IMR-90 (cell line): Measurements from ENCODE around the gene TOGARAM1. TPM values are rescaled to one million over a fixed set of nuclear protein-coding genes. Genes with fewer than 3 reads are reported as not detected.

Experiments
- ATAC-seq: fragments of 200-7000 bp; cut with Tn5 transposase; 2 replicates; pipeline ENCODE4 v1.9.1; 2020; ENCODE audit warnings: low read depth, mild to moderate bottlenecking, moderate library complexity
- BruUV-seq: library from RNA; stranded (reverse); fragments of 400-500 nt; replicated peaks from 2 replicates; lab custom pipeline; 2021; lab: Mats Ljungman, UMichigan
- CTCF ChIA-PET: fragments of 300-600 bp; formaldehyde crosslinking; extraction: SDS; loops from one replicate; lab custom pipeline; 2021; ENCODE audit warnings: antibody characterized with exemption; lab: Yijun Ruan, JAX
- POLR2A ChIA-PET: fragments of 300-600 bp; sonication (Branson Sonifier 250); formaldehyde crosslinking; loops from one replicate; lab custom pipeline; 2022; ENCODE audit warnings: antibody characterized with exemption; ENCODE audit not compliant: unreplicated experiment; lab: Charles Lee
- DNase-seq: peaks from one replicate; pipeline ENCODE4 v3.0.0; 2013
- H2AFZ ChIP-seq: replicated peaks from 2 replicates; pipeline ENCODE3; 2013; ENCODE audit warnings: low read length, mild to moderate bottlenecking; ENCODE audit not compliant: poor library complexity
- H2AK5ac ChIP-seq: 2 replicates; pipeline ENCODE4 v1.6.1; 2013; ENCODE audit warnings: low read depth, low read length, inconsistent platforms
- H2AK9ac ChIP-seq: replicated peaks from 2 replicates; pipeline ENCODE3; 2013; ENCODE audit warnings: mild to moderate bottlenecking, low read depth, low read length, moderate library complexity; ENCODE audit not compliant: poor library complexity
- H2BK120ac ChIP-seq: 2 replicates; pipeline ENCODE4 v1.6.1; 2013; ENCODE audit warnings: low read depth, low read length, inconsistent platforms
- H2BK15ac ChIP-seq: 3 replicates; pipeline ENCODE4 v1.6.1; 2013; ENCODE audit warnings: low read depth, low read length, inconsistent platforms
- H2BK20ac ChIP-seq: 2 replicates; pipeline ENCODE4 v1.6.1; 2013; ENCODE audit warnings: low read depth, mild to moderate bottlenecking, inconsistent platforms, low read length, moderate library complexity
- H2BK5ac ChIP-seq: 2 replicates; pipeline ENCODE4 v1.6.1; 2013; ENCODE audit warnings: mild to moderate bottlenecking, low read depth, low read length, inconsistent platforms; ENCODE audit not compliant: poor library complexity, severe bottlenecking
- H3K14ac ChIP-seq: replicated peaks from 2 replicates; pipeline ENCODE4 v1.6.1; 2013; ENCODE audit warnings: low read depth, low read length, inconsistent platforms
- H3K18ac ChIP-seq: 2 replicates; pipeline ENCODE4 v1.6.1; 2013; ENCODE audit warnings: low read depth, low read length, control low read depth
- H3K23ac ChIP-seq: 2 replicates; pipeline ENCODE4 v1.6.1; 2013; ENCODE audit warnings: low read depth, low read length, inconsistent platforms
- H3K27ac ChIP-seq: 2 replicates; pipeline ENCODE4 v1.5.1; 2013; ENCODE audit warnings: mild to moderate bottlenecking, control low read depth, low read length; ENCODE audit not compliant: insufficient read depth
- H3K27me3 ChIP-seq: 2 replicates; pipeline ENCODE4 v1.6.1; 2013; ENCODE audit warnings: low read length; ENCODE audit not compliant: control insufficient read depth, insufficient read depth
- H3K36me3 ChIP-seq: 2 replicates; pipeline ENCODE4 v1.6.1; 2013; ENCODE audit warnings: low read length, mixed read lengths; ENCODE audit not compliant: control insufficient read depth, insufficient read depth
- H3K4ac ChIP-seq: 2 replicates; pipeline ENCODE4 v1.6.1; 2013; ENCODE audit warnings: low read depth, low read length, inconsistent platforms
- H3K4me1 ChIP-seq: 2 replicates; pipeline ENCODE4 v1.6.1; 2013; ENCODE audit warnings: low read length, mixed read lengths; ENCODE audit not compliant: control insufficient read depth, insufficient read depth
- H3K4me2 ChIP-seq: 2 replicates; pipeline ENCODE4 v1.6.1; 2013; ENCODE audit warnings: low read depth, mild to moderate bottlenecking, control low read depth, low read length, moderate library complexity
- H3K4me3 ChIP-seq: 2 replicates; pipeline ENCODE4 v1.5.1; 2013; ENCODE audit warnings: low read depth, mild to moderate bottlenecking, control low read depth, low read length, moderate library complexity; ENCODE audit not compliant: insufficient read depth
- H3K56ac ChIP-seq: 2 replicates; pipeline ENCODE4 v1.6.1; 2013; ENCODE audit warnings: low read length, inconsistent platforms; ENCODE audit not compliant: insufficient read depth; ENCODE audit errors: extremely low read depth
- H3K79me1 ChIP-seq, 2 experiments: 2 replicates each; pipeline ENCODE4 v1.6.1; 2013; ENCODE audit warnings: low read length in 2 of 2, inconsistent platforms in 1 of 2, low read depth in 1 of 2
- H3K9ac ChIP-seq: 2 replicates; pipeline ENCODE4 v1.6.1; 2013; ENCODE audit warnings: low read depth, low read length, control low read depth
- H3K9me1 ChIP-seq: 2 replicates; pipeline ENCODE4 v1.6.1; 2013; ENCODE audit warnings: low read length, inconsistent platforms; ENCODE audit not compliant: insufficient read depth
- H3K9me3 ChIP-seq: 2 replicates; pipeline ENCODE4 v1.6.1; 2013; ENCODE audit warnings: low read length; ENCODE audit not compliant: control insufficient read depth, insufficient read depth
- H4K20me1 ChIP-seq: 2 replicates; pipeline ENCODE4 v1.6.1; 2013; ENCODE audit warnings: low read length, inconsistent platforms; ENCODE audit not compliant: insufficient read depth
- H4K5ac ChIP-seq: 2 replicates; pipeline ENCODE4 v1.6.1; 2013; ENCODE audit warnings: mild to moderate bottlenecking, low read depth, low read length, control low read depth
- H4K8ac ChIP-seq, 2 experiments: 2 replicates each; pipeline ENCODE4 v1.6.1; 2013; ENCODE audit warnings: low read depth in 2 of 2, low read length in 2 of 2, control low read depth in 1 of 2, inconsistent platforms in 1 of 2
- H4K91ac ChIP-seq: 2 replicates; pipeline ENCODE4 v1.6.1; 2013; ENCODE audit warnings: low read depth, low read length, inconsistent platforms; ENCODE audit not compliant: insufficient read depth
- BHLHE40 ChIP-seq: fragments of 150-350 bp; IDR thresholded peaks from 2 replicates; pipeline ENCODE4 v1.6.1; 2016; ENCODE audit warnings: mild to moderate bottlenecking, low read depth, low read length
- CEBPB ChIP-seq: IDR thresholded peaks from 2 replicates; pipeline ENCODE4 v1.6.1; 2012; ENCODE audit warnings: low read depth, low read length, improper control_type of control experiment
- CHD1 ChIP-seq: IDR thresholded peaks from 2 replicates; pipeline ENCODE4 v1.6.1; 2012; ENCODE audit warnings: low read depth, low read length, improper control_type of control experiment
- FOS ChIP-seq: fragments of 150-350 bp; IDR thresholded peaks from 2 replicates; pipeline ENCODE4 v1.6.1; 2016; ENCODE audit warnings: low read depth, low read length
- MAFK ChIP-seq: IDR thresholded peaks from 2 replicates; pipeline ENCODE4 v1.6.1; 2012; ENCODE audit warnings: low read depth, low read length, improper control_type of control experiment
- MAZ ChIP-seq: IDR thresholded peaks from 2 replicates; pipeline ENCODE4 v1.6.1; 2012; ENCODE audit warnings: low read depth, mild to moderate bottlenecking, low read length, improper control_type of control experiment, moderate library complexity, borderline replicate concordance
- MXI1 ChIP-seq: IDR thresholded peaks from 2 replicates; pipeline ENCODE4 v1.6.1; 2012; ENCODE audit warnings: low read depth, mild to moderate bottlenecking, low read length, moderate library complexity, borderline replicate concordance
- NFE2L2 ChIP-seq: fragments of 150-350 bp; IDR thresholded peaks from 2 replicates; pipeline ENCODE4 v1.6.1; 2016; ENCODE audit warnings: low read depth, mild to moderate bottlenecking, low read length
- POLR2A ChIP-seq: IDR thresholded peaks from 2 replicates; pipeline ENCODE4 v1.6.1; 2012; ENCODE audit warnings: mild to moderate bottlenecking, low read depth, low read length
- RAD21 ChIP-seq: IDR thresholded peaks from 2 replicates; pipeline ENCODE4 v1.6.1; 2012; ENCODE audit warnings: low read length, improper control_type of control experiment
- RCOR1 ChIP-seq: IDR thresholded peaks from 2 replicates; pipeline ENCODE4 v1.6.1; 2012; ENCODE audit warnings: mild to moderate bottlenecking, low read length, improper control_type of control experiment; ENCODE audit not compliant: insufficient replicate concordance
- RFX5 ChIP-seq: IDR thresholded peaks from 2 replicates; pipeline ENCODE4 v1.8.0; 2012; ENCODE audit warnings: low read depth, mild to moderate bottlenecking, low read length, moderate library complexity
- SMC3 ChIP-seq: fragments of 150-350 bp; IDR thresholded peaks from 2 replicates; pipeline ENCODE4 v1.6.1; 2016; ENCODE audit warnings: low read depth, mild to moderate bottlenecking, antibody characterized with exemption, low read length, moderate library complexity
- USF2 ChIP-seq: fragments of 150-350 bp; IDR thresholded peaks from 2 replicates; pipeline ENCODE4 v1.6.1; 2017; ENCODE audit warnings: mild to moderate bottlenecking, antibody characterized with exemption, low read length, low read depth
- WGBS, 2 experiments: methylation state at CpG; one replicate each; pipeline versions ENCODE4 v1.1.5 to v1.1.7; 2013; ENCODE audit warnings: missing lambda C conversion rate in 2 of 2; ENCODE audit not compliant: insufficient read length in 1 of 2; ENCODE audit errors: extremely low coverage in 2 of 2; 5-methylcytosine and 5-hydroxymethylcytosine counted together
- dilution Hi-C: fragments of 300-500 bp; cut with HindIII; formaldehyde crosslinking; loops from one replicate; pipeline ENCODE4 v1.14.3; 2018; ENCODE audit warnings: low sequenced_read_pairs; ENCODE audit not compliant: unreplicated experiment
- in situ Hi-C: fragments of 300-500 bp; cut with MboI; formaldehyde crosslinking; loops from 3 replicates; pipeline ENCODE4 v1.14.3; 2019; ENCODE audit warnings: low sequenced_read_pairs, inconsistent platforms, mixed read lengths
- intact Hi-C: fragments of 100-400 bp; cut with micrococcal nuclease; formaldehyde crosslinking; loops from 2 replicates; pipeline ENCODE4 v1.10.0; 2022
- polyA plus RNA-seq, 3 experiments: library from polyadenylated mRNA; depleted of rRNA; stranded (reverse); fragments of >200 nt; gene quantifications; 2 replicates each; pipeline ENCODE4 v1.2.3, GENCODE V29; 2012; ENCODE audit warnings: low replicate concordance in 1 of 3
- total RNA-seq: library from RNA; depleted of rRNA; stranded (reverse); fragments of >200 nt; gene quantifications from 2 replicates; pipeline ENCODE4 v1.2.3, GENCODE V29; 2012
- TF ChIP-seq, protein P1 (sequence below): fragments of 150-350 bp; IDR thresholded peaks from 2 replicates; pipeline ENCODE4 v1.6.1; 2016; ENCODE audit warnings: low read depth, mild to moderate bottlenecking, low read length, moderate library complexity, borderline replicate concordance
- TF ChIP-seq, protein P2 (sequence below): conservative IDR thresholded peaks from 2 replicates; pipeline ENCODE4 v1.5.1; 2012; ENCODE audit warnings: mild to moderate bottlenecking, low read depth, low read length, improper control_type of control experiment

The TOGARAM1 gene
- total and polyA plus RNA-seq, 2 of the 4 experiments (the other 2 are of a cell fraction), result 3.1 to 13.4 TPM

GRCh38 chr14:45039390-45039789, 77.4 kb downstream of the TOGARAM1 start:
- no peak overlapping the region for H2BK120ac ChIP-seq

More at GRCh38 chr14:45039390-45039789, 77.4 kb downstream of the TOGARAM1 start:
- H2AFZ ChIP-seq, result no peak overlapping the region
- in situ Hi-C loops (no loop called here), dilution Hi-C loops (no loop called here), intact Hi-C loops (no loop called here)
- H3K9me3 ChIP-seq, result no peaks in the 10 kb centered on the region
- no peak overlapping the region for H3K4me2 ChIP-seq
- H3K36me3 ChIP-seq, result peaks cover 9% of the 10 kb centered on the region
- no peak overlapping the region for H4K8ac ChIP-seq
- H3K4ac ChIP-seq, result no peak overlapping the region
- no peak overlapping the region for H3K18ac ChIP-seq
- no peak overlapping the region for H3K27ac ChIP-seq
- H2BK15ac ChIP-seq, result no peak overlapping the region
- H3K14ac ChIP-seq, result no peak overlapping the region
- no peak for TF ChIP-seq NFE2L2
- TF ChIP-seq RCOR1, result no peak
- no peak for TF ChIP-seq USF2
- TF ChIP-seq, protein P1, sequence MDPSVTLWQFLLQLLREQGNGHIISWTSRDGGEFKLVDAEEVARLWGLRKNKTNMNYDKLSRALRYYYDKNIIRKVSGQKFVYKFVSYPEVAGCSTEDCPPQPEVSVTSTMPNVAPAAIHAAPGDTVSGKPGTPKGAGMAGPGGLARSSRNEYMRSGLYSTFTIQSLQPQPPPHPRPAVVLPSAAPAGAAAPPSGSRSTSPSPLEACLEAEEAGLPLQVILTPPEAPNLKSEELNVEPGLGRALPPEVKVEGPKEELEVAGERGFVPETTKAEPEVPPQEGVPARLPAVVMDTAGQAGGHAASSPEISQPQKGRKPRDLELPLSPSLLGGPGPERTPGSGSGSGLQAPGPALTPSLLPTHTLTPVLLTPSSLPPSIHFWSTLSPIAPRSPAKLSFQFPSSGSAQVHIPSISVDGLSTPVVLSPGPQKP, result no peak
- no peak for TF ChIP-seq RFX5
- TF ChIP-seq SMC3, result no peak
- TF ChIP-seq CHD1, result no peak
- TF ChIP-seq RAD21, result no peak
- no peak for TF ChIP-seq MXI1
- no peak for TF ChIP-seq BHLHE40
- no peak for TF ChIP-seq FOS
- TF ChIP-seq MAFK, result no peak
- TF ChIP-seq POLR2A, result no peak
- TF ChIP-seq, protein P2, sequence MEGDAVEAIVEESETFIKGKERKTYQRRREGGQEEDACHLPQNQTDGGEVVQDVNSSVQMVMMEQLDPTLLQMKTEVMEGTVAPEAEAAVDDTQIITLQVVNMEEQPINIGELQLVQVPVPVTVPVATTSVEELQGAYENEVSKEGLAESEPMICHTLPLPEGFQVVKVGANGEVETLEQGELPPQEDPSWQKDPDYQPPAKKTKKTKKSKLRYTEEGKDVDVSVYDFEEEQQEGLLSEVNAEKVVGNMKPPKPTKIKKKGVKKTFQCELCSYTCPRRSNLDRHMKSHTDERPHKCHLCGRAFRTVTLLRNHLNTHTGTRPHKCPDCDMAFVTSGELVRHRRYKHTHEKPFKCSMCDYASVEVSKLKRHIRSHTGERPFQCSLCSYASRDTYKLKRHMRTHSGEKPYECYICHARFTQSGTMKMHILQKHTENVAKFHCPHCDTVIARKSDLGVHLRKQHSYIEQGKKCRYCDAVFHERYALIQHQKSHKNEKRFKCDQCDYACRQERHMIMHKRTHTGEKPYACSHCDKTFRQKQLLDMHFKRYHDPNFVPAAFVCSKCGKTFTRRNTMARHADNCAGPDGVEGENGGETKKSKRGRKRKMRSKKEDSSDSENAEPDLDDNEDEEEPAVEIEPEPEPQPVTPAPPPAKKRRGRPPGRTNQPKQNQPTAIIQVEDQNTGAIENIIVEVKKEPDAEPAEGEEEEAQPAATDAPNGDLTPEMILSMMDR, result no peak
- no peak for TF ChIP-seq MAZ
- no peak for TF ChIP-seq CEBPB
- H3K79me1 ChIP-seq, result no peaks in the 10 kb centered on the region
- H2AK9ac ChIP-seq, result no peak overlapping the region
- 100% methylated on average over 1 of the region's 2 CpGs; no CpG with 5 or more reads in 1 of the 2 experiments for WGBS, 2 experiments
- H3K4me3 ChIP-seq, result no peak overlapping the region
- H4K20me1 ChIP-seq, result no peaks in the 10 kb centered on the region
- no TSS peak for BruUV-seq
- no peak overlapping the region for H4K5ac ChIP-seq
- H3K4me1 ChIP-seq, result no peaks in the 10 kb centered on the region
- POLR2A ChIA-PET, result no interaction called here
- H3K9me1 ChIP-seq, result no peaks in the 10 kb centered on the region
- H3K23ac ChIP-seq, result no peak overlapping the region
- H2AK5ac ChIP-seq, result no peak overlapping the region
- ATAC-seq (no peak), DNase-seq (no peak)
- no peak overlapping the region for H2BK5ac ChIP-seq
- CTCF ChIA-PET, result no interaction called here
- no peak overlapping the region for H2BK20ac ChIP-seq
- H3K56ac ChIP-seq, result no peak overlapping the region
- H4K91ac ChIP-seq, result no peak overlapping the region
- no peaks in the 10 kb centered on the region for H3K27me3 ChIP-seq
- no peak overlapping the region for H3K9ac ChIP-seq
